Stimulated activated CD8-positive, alpha-beta memory T cell treated with anti-CD3 and anti-CD28 coated beads, Interleukin-2, amount 100 ng/mL, for 48 hours (primary cell): ENCODE results near the gene GLRX2.

ENCODE experiments used
- DNase-seq, 2 donors: peaks; one replicate each; pipeline ENCODE4 v3.0.0-alpha.2; 2020; ENCODE audit warnings: low read depth in 2 of 2

The GLRX2 gene

DNA sequence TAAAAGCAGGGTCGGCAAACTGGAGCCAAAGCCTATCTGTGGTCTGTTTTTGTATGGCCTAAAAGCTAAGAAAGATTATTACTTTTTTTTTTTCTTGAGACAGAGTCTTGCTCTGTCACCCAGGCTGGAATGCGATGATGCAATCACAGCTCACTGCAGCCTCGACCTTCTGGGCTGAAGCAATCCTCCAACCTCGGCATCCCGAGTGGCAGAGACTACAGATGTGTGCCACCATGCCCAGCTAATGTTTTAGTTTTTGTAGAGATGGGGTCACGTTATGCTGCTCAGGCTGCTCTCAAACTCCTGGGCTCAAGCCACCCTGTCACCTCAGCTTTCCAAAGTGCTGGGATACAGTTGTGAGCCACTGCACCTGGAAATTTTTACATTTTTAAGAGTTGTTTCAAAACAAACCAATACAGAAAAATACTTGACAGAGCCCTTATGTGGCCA is 6.5 kb upstream of the GLRX2 start:
- no peak for DNase-seq

DNA sequence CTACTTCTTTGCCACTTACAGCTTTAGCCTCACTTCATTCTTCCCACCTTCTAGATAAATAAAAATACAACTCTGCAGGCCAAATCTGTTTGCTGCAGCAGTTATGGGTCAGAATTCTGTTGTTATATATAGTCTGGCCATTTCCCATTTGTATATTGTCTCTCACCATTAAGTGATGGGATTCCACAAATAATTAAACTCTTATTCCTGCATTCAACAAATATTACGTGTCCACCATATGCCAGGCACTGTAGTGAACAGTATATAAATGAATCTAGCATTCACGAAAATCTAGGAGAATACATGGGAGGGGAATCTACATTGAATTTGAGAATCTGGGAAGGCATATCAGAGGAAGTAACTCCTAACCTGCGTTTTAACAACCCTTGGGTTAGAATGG is 5.7 kb upstream of the GLRX2 start:
- DNase-seq = no peak

GRCh38 chr1:193110246-193110645 is 5.0 kb upstream of the GLRX2 start:
- DNase-seq = no peak

DNA sequence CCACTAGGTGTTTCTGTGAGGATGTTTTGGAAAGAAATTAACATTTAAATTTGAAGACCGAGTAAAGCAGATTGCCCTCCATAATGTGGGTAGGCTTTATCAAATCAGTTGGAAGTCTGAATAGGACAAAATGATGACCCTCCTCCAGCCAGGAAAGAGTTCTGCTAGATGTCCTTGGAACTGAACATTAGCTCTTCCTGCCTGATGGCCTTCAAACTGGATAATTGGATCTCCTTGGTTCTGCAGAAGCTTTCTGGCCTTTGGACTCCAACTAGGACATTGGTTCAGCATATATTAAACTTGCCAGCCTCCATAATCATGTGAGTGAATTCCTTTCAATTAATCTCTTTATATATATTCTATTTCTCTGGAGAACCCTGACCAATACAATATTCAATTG is 4.4 kb upstream of the GLRX2 start:
- no peak for DNase-seq

DNA sequence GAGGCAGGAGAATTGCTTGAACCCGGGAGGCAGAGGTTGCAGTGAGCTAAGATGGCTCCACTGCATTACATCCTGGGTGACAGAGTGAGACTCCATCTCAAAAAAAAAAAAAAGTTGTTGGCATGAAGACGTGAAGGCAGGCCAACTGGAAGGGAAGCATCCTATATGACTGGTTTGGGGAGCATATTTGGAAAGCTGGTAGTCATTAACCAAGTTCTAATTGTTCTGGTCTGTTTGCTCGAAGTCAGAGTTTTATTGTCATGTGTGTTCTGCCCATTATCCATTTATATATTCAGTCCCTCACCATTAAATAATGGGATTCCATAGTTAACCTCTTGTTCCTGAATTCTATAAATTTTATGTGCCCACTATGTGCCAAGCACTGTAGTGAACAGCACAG is 3.3 kb upstream of the GLRX2 start:
- no peak for DNase-seq

- DNase-seq = no peak
Observed at GRCh38 chr1:193105821-193106177, 585 bp upstream of the GLRX2 start.

GRCh38 chr1:193104502-193104906 is 710 bp downstream of the GLRX2 start:
- DNase-seq = no peak

GRCh38 chr1:193103759-193104501 is 1.3 kb downstream of the GLRX2 start:
- no peak for DNase-seq

DNA sequence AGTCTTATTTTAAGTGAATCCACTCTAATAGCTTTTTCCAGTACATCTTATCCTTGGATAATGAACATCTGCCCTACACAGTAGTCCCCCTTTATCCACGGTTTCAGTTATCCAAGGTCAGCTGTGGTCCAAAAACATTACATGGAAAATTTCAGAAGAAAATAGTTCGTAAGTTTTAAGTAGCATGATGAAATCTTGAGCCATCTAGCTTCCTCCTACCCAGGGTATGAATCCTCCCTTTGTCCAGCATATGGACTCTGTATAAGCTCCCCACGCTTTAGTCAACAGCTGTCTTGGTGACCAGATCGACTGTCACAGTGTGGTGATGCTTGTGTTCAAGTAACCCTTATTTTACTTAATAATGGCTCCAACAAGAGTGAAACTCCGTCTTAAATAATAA is 2.6 kb downstream of the GLRX2 start:
- DNase-seq = no peak

DNA sequence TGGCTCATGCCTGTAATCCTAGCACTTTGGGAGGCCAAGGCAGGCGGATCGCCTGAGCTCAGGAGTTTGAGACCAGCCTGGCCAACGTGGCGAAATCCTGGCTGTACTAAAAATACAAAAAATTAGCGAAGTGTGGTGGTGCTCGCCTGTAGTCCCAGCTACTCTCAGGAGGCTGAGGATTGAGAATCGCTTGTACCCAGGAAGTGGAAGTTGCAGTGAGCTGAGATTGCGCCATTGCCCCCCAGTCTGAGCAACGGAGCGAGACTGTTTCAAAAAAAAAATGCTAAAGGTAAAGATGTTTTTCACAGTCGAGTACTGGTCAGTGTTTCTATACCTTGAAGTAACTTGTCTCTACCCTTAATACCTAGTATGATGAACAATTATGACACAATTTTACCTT is 11.1 kb downstream of the GLRX2 start:
- no peak for DNase-seq

DNA sequence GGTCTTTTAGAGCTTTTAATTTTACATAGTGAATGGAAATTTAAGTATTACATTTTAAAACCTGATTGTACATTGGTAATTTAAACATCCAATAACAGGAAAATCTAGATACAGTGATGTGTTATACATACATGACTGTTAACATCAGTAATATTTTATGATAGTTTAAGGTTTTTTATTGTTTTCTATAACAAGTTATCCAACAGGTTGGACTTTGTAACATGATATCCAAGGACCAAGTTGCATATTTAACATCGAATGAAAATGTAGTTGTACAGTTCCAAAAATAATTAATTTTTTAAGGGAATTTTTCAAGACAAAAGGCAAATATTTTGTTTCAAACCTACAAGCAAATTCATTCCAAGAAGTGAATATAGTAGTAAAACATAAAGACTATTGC is 14.3 kb downstream of the GLRX2 start:
- no peak for DNase-seq

- no peak for DNase-seq
Observed at GRCh38 chr1:193087893-193088292, 17.3 kb downstream of the GLRX2 start.

- no peak for DNase-seq
Observed at GRCh38 chr1:193086342-193086741, 18.9 kb downstream of the GLRX2 start.

GRCh38 chr1:193085263-193085662 is 20.0 kb downstream of the GLRX2 start:
- no peak for DNase-seq

GRCh38 chr1:193083365-193084088 is 21.7 kb downstream of the GLRX2 start:
- DNase-seq = no peak

- no peak for DNase-seq
Observed at GRCh38 chr1:193079187-193079586, 26.0 kb downstream of the GLRX2 start.

DNA sequence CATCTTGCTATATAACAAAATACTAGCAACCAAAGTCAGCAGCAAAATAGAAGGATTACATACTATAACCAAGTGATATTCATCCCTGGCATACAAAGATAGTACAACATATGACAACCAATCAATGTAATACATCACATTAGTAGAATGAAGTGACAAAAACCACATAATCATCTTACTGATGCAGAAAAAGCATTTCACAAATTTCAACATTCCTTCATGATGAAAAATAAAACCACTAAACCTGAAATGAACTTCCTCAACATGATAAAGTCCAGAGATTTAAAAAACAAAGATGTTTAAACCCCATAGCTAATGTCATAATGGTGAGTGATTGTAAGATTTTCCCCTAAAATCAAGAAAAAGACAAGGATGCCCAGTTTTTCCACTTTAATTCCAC is 27.2 kb downstream of the GLRX2 start:
- DNase-seq = no peak

DNA sequence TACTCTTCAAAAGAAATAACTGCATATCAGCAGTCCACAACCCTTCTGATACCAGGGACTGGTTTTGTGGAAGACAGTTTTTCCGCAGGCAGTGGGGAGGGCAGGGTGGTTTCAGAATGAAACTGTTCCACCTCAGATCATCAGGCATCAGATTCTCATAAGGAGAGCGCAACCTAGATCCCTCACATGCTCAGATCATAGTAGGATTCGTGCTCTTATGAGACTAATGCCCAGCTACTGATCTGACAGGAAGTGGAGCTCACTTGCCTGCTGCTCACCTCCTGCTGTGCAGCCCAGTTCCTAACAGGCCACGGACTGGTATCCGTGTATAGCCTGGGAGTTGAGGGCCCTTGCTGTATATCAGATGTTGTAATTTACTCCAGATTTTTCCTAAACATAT is 34.3 kb downstream of the GLRX2 start:
- no peak for DNase-seq

DNA sequence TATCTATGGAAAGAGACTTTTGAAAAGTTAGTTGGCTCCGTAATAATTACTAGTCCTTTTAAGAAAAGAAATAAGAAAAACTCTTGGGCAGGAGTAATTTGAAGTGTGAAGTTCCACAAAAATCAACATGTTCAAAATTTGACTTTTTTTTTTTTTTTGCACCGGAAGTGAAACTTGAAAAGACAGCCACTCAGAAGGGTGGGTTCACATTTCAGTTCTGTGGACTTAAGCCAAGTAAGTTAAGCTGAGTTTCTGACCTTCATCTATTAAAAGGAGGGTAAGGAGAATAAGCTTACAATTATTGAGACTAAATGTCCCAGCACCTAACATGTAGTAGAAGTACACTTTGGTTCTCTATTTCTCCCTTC is 34.8 kb downstream of the GLRX2 start:
- DNase-seq = no peak

GRCh38 chr1:193069748-193070385 is 35.3 kb downstream of the GLRX2 start:
- no peak for DNase-seq

GRCh38 chr1:193068013-193068412 is 37.2 kb downstream of the GLRX2 start:
- no peak for DNase-seq

GRCh38 chr1:193066606-193067005 is 38.6 kb downstream of the GLRX2 start:
- DNase-seq = no peak

- no peak for DNase-seq
Observed at GRCh38 chr1:193065954-193066353, 39.3 kb downstream of the GLRX2 start.
